ENCODE measurements around the gene NFAM1. TPM values are rescaled to one million over a fixed set of nuclear protein-coding genes. Genes with fewer than 3 reads are reported as not detected.

NFAM1 gene
- total RNA-seq, 1 experiment from 2014 or later: 3.8 TPM

DNA sequence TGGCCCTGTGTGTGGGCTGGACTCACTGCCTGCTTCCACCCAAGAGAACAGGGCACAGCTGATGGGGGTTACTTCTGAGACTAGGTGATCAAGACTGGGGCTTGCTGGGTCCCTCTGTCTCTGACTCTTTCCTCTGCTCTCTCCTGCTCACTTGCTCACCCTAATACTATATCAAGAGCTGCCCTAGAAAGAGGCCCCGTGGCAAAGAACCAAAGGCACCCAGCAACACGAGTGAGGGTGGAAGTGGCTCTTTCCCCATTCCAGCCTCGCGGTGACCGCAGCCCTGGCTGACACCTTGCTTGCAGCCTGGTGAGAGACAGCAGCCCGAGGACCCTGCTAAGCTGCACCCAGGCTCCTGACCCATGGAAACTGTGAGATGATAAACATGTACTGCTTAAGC is 20.7 kb upstream of the NFAM1 start:
- POLR2A ChIA-PET (ENCODE audit: low non-redundant PET): no interaction called here
- Histone ChIP-seq H3K4me1 (ENCODE audit: insufficient read depth, low read length, poor library complexity, severe bottlenecking) (no peaks in the 10 kb centered on the region), H3K36me3 (ENCODE audit: insufficient read depth, low read length, poor library complexity, severe bottlenecking) (no peaks in the 10 kb centered on the region)

DNA sequence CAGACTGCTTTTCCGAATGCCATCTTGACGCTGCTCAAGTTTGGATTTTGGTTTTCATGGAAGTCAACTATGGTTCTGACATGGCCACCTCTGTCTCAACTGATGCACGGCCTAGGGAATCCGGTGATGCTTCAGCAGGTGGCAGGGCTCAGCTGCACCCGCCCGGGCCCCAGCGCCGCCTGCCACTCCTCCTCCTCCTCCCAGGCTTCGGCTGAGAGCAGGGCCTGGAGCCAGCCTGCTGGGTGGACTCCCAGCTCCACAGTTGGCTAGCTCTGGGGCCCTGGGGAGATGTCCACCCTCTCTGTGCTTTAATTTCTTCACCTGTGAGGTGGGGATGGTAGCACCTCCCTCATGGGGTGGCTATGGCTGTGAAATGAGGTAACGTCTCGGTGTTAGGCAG is 20.3 kb upstream of the NFAM1 start:
- no peaks in the 10 kb centered on the region for H3K27me3 ChIP-seq (replicated peaks; ENCODE audit: insufficient read depth, low read depth, low read length, poor library complexity)
- no peak for DNase-seq (ENCODE audit: low spot score)
- no peak overlapping the region for H3K27ac ChIP-seq (ENCODE audit: low read depth, low read length, poor library complexity, severe bottlenecking)
- H3K36me3 ChIP-seq (ENCODE audit: insufficient read depth, low read length, poor library complexity, severe bottlenecking): no peaks in the 10 kb centered on the region
- TF ChIP-seq, protein P1, sequence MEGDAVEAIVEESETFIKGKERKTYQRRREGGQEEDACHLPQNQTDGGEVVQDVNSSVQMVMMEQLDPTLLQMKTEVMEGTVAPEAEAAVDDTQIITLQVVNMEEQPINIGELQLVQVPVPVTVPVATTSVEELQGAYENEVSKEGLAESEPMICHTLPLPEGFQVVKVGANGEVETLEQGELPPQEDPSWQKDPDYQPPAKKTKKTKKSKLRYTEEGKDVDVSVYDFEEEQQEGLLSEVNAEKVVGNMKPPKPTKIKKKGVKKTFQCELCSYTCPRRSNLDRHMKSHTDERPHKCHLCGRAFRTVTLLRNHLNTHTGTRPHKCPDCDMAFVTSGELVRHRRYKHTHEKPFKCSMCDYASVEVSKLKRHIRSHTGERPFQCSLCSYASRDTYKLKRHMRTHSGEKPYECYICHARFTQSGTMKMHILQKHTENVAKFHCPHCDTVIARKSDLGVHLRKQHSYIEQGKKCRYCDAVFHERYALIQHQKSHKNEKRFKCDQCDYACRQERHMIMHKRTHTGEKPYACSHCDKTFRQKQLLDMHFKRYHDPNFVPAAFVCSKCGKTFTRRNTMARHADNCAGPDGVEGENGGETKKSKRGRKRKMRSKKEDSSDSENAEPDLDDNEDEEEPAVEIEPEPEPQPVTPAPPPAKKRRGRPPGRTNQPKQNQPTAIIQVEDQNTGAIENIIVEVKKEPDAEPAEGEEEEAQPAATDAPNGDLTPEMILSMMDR (conservative IDR thresholded peaks at IDR 0.05; ENCODE audit: low read depth, low read length): no peak
- TF ChIP-seq EZH2 (IDR thresholded peaks at IDR 0.05; ENCODE audit: borderline replicate concordance, low read depth, low read length, poor library complexity, severe bottlenecking): no peak
- no peaks in the 10 kb centered on the region for H3K4me1 ChIP-seq (ENCODE audit: insufficient read depth, low read length, poor library complexity, severe bottlenecking)
- POLR2A ChIA-PET (ENCODE audit: low non-redundant PET): interaction anchor here (0.6 kb wide), 1 partner anchor 238 kb away, joined by 3 read pairs; no protein-coding TSS in a partner anchor
- no TSS peak for BruUV-seq (replicated peaks)
- CTCF ChIA-PET: no interaction called here
- H3K9me3 ChIP-seq (ENCODE audit: low read depth, low read length, poor library complexity, severe bottlenecking): no peaks in the 10 kb centered on the region
- intact Hi-C loops (cut with micrococcal nuclease; ENCODE audit: unreplicated experiment): no loop called here
- H3K4me3 ChIP-seq (ENCODE audit: low read depth, low read length, poor library complexity, severe bottlenecking): no peak overlapping the region

More for the DNA sequence above, 20.7 kb upstream of the NFAM1 start:
- no TSS peak for BruUV-seq (replicated peaks)
- Histone ChIP-seq H3K9me3 (ENCODE audit: low read depth, low read length, poor library complexity, severe bottlenecking) (no peaks in the 10 kb centered on the region), H3K27ac (ENCODE audit: low read depth, low read length, poor library complexity, severe bottlenecking) (no peak overlapping the region), H3K27me3 (replicated peaks; ENCODE audit: insufficient read depth, low read depth, low read length, poor library complexity) (no peaks in the 10 kb centered on the region), H3K4me3 (ENCODE audit: low read depth, low read length, poor library complexity, severe bottlenecking) (no peak overlapping the region)
- no peak for DNase-seq (ENCODE audit: low spot score)
- TF ChIP-seq, protein P1 (conservative IDR thresholded peaks at IDR 0.05; ENCODE audit: low read depth, low read length): no peak
- TF ChIP-seq EZH2 (IDR thresholded peaks at IDR 0.05; ENCODE audit: borderline replicate concordance, low read depth, low read length, poor library complexity, severe bottlenecking): no peak
- CTCF ChIA-PET: no interaction called here
- intact Hi-C loops (cut with micrococcal nuclease; ENCODE audit: unreplicated experiment): no loop called here

DNA sequence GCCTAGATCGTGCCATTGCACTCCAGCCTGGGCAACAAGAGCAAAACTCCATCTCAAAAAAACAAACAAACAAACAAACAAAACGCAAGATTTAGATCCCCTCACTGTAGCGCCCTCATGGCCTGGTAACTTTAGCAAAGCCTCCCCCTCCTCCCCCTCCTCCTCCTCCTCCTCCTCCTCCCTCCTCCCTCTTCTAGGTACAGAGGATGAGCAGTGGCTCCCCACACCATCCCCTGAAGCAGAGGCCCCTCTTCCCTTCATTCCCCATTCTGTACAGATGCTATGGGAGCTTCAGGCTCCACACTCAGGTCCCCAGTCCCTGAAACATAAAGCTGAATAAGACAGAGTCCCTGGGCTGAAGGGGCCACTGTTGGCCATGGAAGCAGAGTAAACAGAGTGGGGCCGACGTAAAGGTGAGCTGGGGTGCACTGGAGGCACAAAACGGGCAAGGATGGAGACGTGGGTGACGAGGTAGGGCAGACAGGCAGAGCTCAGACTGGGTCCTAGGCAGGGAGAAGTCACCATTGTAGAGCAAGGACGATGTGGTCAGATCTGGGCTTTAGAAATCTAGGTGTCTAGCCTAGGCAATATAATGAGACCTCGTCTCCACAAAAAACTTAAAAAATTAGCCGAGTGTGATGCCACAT is 19.4 kb upstream of the NFAM1 start:
- no peaks in the 10 kb centered on the region for H3K27me3 ChIP-seq (replicated peaks; ENCODE audit: insufficient read depth, low read depth, low read length, poor library complexity)
- TF ChIP-seq, protein P1 (conservative IDR thresholded peaks at IDR 0.05; ENCODE audit: low read depth, low read length): no peak
- TF ChIP-seq EZH2 (IDR thresholded peaks at IDR 0.05; ENCODE audit: borderline replicate concordance, low read depth, low read length, poor library complexity, severe bottlenecking): no peak
- intact Hi-C loops (cut with micrococcal nuclease; ENCODE audit: unreplicated experiment): no loop called here
- H3K9me3 ChIP-seq (ENCODE audit: low read depth, low read length, poor library complexity, severe bottlenecking): no peaks in the 10 kb centered on the region
- BruUV-seq (replicated peaks): no TSS peak
- no peak for DNase-seq (ENCODE audit: low spot score)
- H3K27ac ChIP-seq (ENCODE audit: low read depth, low read length, poor library complexity, severe bottlenecking): no peak overlapping the region
- H3K4me3 ChIP-seq (ENCODE audit: low read depth, low read length, poor library complexity, severe bottlenecking): no peak overlapping the region
- no peaks in the 10 kb centered on the region for H3K4me1 ChIP-seq (ENCODE audit: insufficient read depth, low read length, poor library complexity, severe bottlenecking)
- ChIA-PET POLR2A (ENCODE audit: low non-redundant PET) (interaction anchor here (0.6 kb wide), 1 partner anchor 20 kb away, joined by 5 read pairs; the partner anchor contains the start of gene NFAM1), CTCF (interaction anchor here (0.6 kb wide), 1 partner anchor 19 kb away, joined by 8 read pairs; no protein-coding TSS in a partner anchor)
- H3K36me3 ChIP-seq (ENCODE audit: insufficient read depth, low read length, poor library complexity, severe bottlenecking): no peaks in the 10 kb centered on the region

Measured in A673 (cell line).